GM12875 (cell line): ENCODE measurements around the gene TAF1B.

Experiments used
- H3K4me3 ChIP-seq: one replicate; pipeline ENCODE4 v1.5.1; 2011; ENCODE audit warnings: low read depth, low read length, control low read depth
- TF ChIP-seq, protein P1 (sequence below): IDR thresholded peaks from 2 replicates; pipeline ENCODE4 v1.5.1; 2011; ENCODE audit warnings: low read depth, mild to moderate bottlenecking, control low read depth, inconsistent platforms, low read length, moderate library complexity, borderline replicate concordance; ENCODE audit not compliant: insufficient read depth

The TAF1B gene

DNA sequence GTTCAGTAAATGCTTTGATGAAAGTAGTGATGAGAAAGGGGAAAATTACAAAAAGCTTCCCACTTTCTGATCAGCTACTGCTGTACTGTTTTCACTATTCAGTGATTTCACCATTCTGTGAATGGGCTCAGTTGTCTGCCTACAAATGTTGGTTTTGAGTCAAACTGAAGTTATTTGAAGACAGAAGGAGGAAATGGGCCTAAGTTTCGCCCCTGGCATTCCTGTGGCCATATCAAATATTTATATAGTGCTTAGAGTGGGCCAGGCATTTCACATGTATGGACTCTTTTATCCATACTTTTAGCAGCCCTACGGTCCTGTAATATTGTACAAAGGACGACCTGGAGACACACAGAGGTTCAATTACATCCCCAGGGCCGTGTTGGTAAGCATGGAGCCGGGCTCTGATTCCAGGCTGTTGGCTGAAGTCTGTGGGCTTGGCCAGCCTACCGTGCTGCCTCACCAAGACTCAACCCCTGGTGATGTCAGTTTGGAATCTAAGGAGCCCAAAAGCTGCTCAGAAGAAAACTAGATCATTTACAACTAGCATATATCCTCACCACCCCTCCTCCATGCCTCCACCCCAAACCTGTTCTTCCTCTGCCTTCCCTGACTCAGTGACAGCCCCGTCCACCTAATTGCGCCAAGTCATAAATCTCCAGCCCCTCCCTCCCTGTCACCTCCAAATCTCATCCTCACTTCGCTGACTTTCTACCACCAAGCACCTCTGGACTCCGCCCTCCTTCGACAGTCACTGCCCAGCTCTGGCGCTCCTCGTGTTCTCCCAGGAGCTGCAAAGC is 98.1 kb downstream of the TAF1B start:
- no peak overlapping the region for H3K4me3 ChIP-seq
- TF ChIP-seq, protein P1, sequence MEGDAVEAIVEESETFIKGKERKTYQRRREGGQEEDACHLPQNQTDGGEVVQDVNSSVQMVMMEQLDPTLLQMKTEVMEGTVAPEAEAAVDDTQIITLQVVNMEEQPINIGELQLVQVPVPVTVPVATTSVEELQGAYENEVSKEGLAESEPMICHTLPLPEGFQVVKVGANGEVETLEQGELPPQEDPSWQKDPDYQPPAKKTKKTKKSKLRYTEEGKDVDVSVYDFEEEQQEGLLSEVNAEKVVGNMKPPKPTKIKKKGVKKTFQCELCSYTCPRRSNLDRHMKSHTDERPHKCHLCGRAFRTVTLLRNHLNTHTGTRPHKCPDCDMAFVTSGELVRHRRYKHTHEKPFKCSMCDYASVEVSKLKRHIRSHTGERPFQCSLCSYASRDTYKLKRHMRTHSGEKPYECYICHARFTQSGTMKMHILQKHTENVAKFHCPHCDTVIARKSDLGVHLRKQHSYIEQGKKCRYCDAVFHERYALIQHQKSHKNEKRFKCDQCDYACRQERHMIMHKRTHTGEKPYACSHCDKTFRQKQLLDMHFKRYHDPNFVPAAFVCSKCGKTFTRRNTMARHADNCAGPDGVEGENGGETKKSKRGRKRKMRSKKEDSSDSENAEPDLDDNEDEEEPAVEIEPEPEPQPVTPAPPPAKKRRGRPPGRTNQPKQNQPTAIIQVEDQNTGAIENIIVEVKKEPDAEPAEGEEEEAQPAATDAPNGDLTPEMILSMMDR, result no peak

GRCh38 chr2:9941996-9942390 is 98.7 kb downstream of the TAF1B start:
- TF ChIP-seq, protein P1, result no peak
- no peak overlapping the region for H3K4me3 ChIP-seq

- TF ChIP-seq, protein P1, result no peak
- H3K4me3 ChIP-seq, result no peak overlapping the region
Measured at GRCh38 chr2:9944330-9944758, 101.1 kb downstream of the TAF1B start.

GRCh38 chr2:9945596-9945995 is 102.3 kb downstream of the TAF1B start:
- TF ChIP-seq, protein P1, result no peak
- no peak overlapping the region for H3K4me3 ChIP-seq

- H3K4me3 ChIP-seq, result no peak overlapping the region
- TF ChIP-seq, protein P1, result no peak
Measured at GRCh38 chr2:9946076-9946475, 102.8 kb downstream of the TAF1B start.

DNA sequence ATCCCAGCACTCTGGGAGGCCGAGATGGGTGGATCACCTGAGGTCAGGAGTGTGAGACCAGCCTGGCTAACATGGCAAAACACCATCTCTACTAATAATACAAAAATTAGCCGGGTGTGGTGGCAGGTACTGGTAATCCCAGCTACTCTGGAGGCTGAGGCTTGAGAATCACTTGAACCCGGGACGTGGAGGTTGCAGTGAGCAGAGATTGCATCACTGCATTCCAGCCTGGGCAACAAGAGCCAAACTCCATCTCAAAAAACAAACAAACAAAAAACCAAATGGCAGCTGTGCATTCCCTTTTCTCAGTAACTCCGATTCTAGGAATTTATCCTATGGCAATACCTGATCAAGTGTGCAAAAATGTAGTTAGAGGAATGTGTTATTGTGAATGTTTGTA is 103.5 kb downstream of the TAF1B start:
- H3K4me3 ChIP-seq, result no peak overlapping the region
- TF ChIP-seq, protein P1, result no peak

DNA sequence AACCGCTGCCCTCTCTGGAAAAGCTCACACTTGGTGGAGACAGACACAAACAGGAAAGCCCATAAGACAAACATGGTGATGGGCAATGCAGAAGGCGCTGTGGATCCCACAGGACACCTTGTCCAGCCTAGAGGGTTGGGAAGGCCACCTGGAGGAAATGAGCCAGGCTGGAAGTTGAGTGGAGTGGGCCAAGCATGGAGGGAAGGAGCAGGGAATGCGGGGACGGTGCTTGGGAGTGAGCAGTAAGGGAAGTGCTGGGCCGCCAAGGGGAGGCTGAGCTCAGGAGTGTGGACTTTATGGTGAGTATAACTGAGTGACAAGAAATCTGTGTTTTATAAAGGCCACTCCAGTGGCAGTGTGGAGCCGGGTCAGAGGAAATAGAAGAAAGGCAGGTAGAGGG is 105.4 kb downstream of the TAF1B start:
- TF ChIP-seq, protein P1, result no peak
- no peak overlapping the region for H3K4me3 ChIP-seq
